ENCODE results near the gene MMP2.

- TF ChIP-seq POLR2A (IDR thresholded peaks at IDR 0.05; ENCODE audit: low read length), result no peak
- TF ChIP-seq GATA1 (IDR thresholded peaks at IDR 0.05; ENCODE audit: low read depth, low read length), result no peak
Measured at GRCh38 chr16:55498101-55498500, 19.1 kb downstream of the MMP2 start.
